ENCODE data around the gene SLC38A10.
"Not testable (repeated sequence)": the region's sequence is repeated elsewhere in the genome, so short reads cannot be mapped to it uniquely, and the experiment has no call there.

SLC38A10 gene

GRCh38 chr17:81228834-81229665 is 66.1 kb downstream of the SLC38A10 start:
- no peaks in the 10 kb centered on the region for H3K9me3 Mint-ChIP-seq
- H3K36me3 Mint-ChIP-seq (ENCODE audit: low read depth) = peaks cover 30% of the 10 kb centered on the region
- H3K27me3 Mint-ChIP-seq = no peaks in the 10 kb centered on the region
- no peak overlapping the region for H3K27ac Mint-ChIP-seq
- no peak overlapping the region for H3K4me3 Mint-ChIP-seq
- DNase-seq = no peak
- H3K4me1 Mint-ChIP-seq (ENCODE audit: low read depth) = peaks cover 6% of the 10 kb centered on the region

GRCh38 chr17:81228420-81228819 is 66.7 kb downstream of the SLC38A10 start:
- H3K4me1 Mint-ChIP-seq (ENCODE audit: low read depth) = peaks cover 12% of the 10 kb centered on the region
- H3K27ac Mint-ChIP-seq = peak overlapping the region; percentile 7
- H3K4me3 Mint-ChIP-seq = no peak overlapping the region
- H3K9me3 Mint-ChIP-seq = no peaks in the 10 kb centered on the region
- no peaks in the 10 kb centered on the region for H3K27me3 Mint-ChIP-seq
- DNase-seq = no peak
- peaks cover 30% of the 10 kb centered on the region for H3K36me3 Mint-ChIP-seq (ENCODE audit: low read depth)

DNA sequence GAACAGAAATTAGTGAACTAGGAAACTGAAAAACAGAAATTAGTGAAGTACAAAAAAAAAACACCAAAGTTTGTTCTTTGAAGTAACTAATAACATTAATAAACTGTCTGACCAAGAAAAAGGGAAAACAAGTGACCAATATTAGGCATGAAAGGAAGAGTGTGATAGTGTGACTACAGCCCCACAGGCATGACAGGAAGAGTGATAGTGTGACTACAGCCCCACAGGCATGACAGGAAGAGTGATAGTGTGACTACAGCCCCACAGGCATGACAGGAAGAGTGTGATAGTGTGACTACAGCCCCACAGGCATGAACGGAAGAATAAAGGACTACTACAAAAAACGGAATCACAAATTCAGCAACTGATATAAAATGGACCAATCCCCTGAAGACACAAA is 67.5 kb downstream of the SLC38A10 start:
- H3K4me3 Mint-ChIP-seq, H3K27me3 Mint-ChIP-seq, DNase-seq, H3K27ac Mint-ChIP-seq, H3K9me3 Mint-ChIP-seq: not testable (repeated sequence)
- Mint-ChIP-seq H3K36me3 (ENCODE audit: low read depth) (peaks cover 24% of the 10 kb centered on the region), H3K4me1 (ENCODE audit: low read depth) (peaks cover 14% of the 10 kb centered on the region)

- Mint-ChIP-seq H3K27me3 (no peaks in the 10 kb centered on the region), H3K4me3 (peak overlapping the region; percentile 70), H3K36me3 (ENCODE audit: low read depth) (peaks cover 16% of the 10 kb centered on the region), H3K4me1 (ENCODE audit: low read depth) (peaks cover 21% of the 10 kb centered on the region), H3K27ac (peak overlapping the region; percentile 83), H3K9me3 (no peaks in the 10 kb centered on the region)
- peak; percentile 52 for DNase-seq
Observed at GRCh38 chr17:81223762-81224130, 71.4 kb downstream of the SLC38A10 start.

GRCh38 chr17:81222906-81223761 is 72.0 kb downstream of the SLC38A10 start, which contains the start of gene CEP131:
Gene CEP131 (minus strand): TSS chr17:81222965. CDS start chr17:81220056, 2,909 bp downstream.
- Mint-ChIP-seq H3K4me1 (ENCODE audit: low read depth) (peaks cover 21% of the 10 kb centered on the region), H3K4me3 (peak within 1 kb of the TSS; percentile 75), H3K27me3 (no peaks in the 10 kb centered on the region), H3K27ac (peak within 1 kb of the TSS; percentile 83), H3K36me3 (ENCODE audit: low read depth) (peaks cover 16% of the 10 kb centered on the region), H3K9me3 (no peaks in the 10 kb centered on the region)
- DNase-seq = peak; percentile 100

- Mint-ChIP-seq H3K9me3 (no peaks in the 10 kb centered on the region), H3K4me3 (peak overlapping the region; percentile 75), H3K4me1 (ENCODE audit: low read depth) (peaks cover 18% of the 10 kb centered on the region), H3K36me3 (ENCODE audit: low read depth) (peaks cover 17% of the 10 kb centered on the region), H3K27ac (no peak overlapping the region), H3K27me3 (no peaks in the 10 kb centered on the region)
- DNase-seq = no peak
Observed at GRCh38 chr17:81222620-81222905, 72.5 kb downstream of the SLC38A10 start.

DNA sequence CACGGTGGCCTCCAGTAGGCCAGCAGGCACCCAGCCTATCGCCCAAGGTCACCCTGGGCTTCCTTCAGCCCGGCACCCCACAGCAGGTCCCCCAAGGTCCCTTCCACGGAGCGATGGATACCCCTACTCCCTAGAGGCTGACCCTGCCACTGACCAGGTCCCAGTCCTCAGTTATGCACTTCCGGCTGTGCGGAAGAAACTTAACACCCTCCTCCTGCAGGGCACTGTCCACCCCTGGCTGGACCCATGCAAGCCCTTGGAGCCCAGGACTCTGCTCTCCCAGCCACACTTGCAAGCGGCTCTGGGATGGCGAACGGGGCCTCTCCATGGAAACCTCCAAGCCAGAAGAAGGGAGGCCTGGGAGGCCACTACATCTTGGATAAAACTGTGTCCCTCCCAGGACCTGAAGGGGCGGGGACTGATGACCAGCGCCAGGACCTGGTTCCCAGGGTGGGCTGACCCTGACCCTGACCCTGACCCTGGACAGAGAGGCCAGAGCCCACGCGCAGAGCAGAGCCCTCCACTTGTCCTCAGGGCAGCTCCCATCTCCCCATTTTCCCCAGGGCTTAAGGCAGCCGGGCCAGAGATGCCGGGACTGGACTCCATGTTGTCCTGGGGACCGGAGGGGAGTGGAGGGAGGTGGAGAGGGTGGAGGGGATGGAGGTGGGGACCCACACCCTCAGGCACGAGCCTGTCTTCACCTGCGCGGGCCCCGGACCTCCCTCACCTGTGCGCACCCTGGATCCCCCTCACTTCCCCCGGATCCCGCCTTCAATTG is 73.1 kb downstream of the SLC38A10 start:
- Mint-ChIP-seq H3K4me3 (peak overlapping the region; percentile 75), H3K27me3 (no peaks in the 10 kb centered on the region), H3K4me1 (ENCODE audit: low read depth) (peaks cover 18% of the 10 kb centered on the region), H3K27ac (no peak overlapping the region), H3K9me3 (no peaks in the 10 kb centered on the region), H3K36me3 (ENCODE audit: low read depth) (peaks cover 22% of the 10 kb centered on the region)
- DNase-seq = no peak

DNA sequence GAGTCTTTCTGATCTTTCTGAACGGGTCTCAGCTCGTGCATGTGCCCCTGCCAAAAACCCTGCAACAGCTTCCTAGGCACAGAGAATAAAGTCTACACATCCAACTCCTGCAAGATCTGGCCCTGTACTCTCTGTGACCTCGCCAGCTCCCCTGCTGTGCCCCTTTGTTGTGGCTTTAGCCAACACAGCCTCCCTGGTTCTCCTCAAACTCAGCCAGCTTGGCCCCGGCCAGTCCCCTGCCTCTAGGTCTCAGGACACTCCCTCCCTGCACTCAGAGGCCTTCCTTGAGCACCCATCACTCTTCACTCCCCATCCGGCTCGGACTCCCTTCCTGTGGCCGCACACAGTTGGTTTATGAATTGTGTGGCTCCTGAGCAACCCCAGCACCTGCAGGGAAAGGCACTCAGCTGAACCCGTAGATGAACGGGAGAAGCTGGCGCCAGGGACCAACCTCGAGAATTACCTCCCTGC is 73.7 kb downstream of the SLC38A10 start:
- H3K27me3 Mint-ChIP-seq = no peaks in the 10 kb centered on the region
- H3K36me3 Mint-ChIP-seq (ENCODE audit: low read depth) = peaks cover 24% of the 10 kb centered on the region
- H3K27ac Mint-ChIP-seq = no peak overlapping the region
- H3K9me3 Mint-ChIP-seq = no peaks in the 10 kb centered on the region
- DNase-seq = no peak
- H3K4me1 Mint-ChIP-seq (ENCODE audit: low read depth) = peaks cover 18% of the 10 kb centered on the region
- H3K4me3 Mint-ChIP-seq = peak overlapping the region; percentile 75

DNA sequence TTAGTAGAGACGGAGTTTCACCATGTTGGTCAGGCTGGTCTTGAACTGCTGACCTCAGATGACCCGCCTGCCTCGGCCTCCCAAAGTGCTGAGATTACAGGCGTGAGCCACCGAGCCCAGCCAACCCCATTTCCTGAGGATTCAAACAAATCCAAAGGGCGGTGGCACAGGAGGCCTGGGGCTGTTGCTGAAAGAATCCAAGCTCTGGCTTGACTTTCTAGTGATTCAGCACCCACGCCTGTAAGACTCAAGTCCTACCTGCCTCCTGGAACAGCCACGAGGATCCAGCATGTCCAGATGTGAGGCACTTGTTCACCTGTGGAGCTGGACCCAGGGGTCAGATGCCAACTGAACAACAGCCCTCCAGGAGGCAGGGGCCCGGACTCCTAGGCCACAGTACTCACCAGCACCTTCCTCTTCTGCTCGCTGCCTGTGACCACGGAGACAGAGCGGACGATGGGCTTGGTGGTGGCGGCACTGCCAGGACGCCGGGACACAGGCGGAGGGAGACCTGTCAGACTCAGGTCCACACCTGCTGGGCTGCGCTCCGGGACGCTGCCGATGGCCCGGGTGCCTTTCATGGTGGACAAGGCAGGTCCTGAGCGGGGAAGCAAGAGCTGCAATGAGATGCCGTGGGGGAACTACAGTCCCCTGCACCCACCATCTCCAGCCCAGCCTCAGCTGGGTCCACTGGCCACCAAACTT is 75.5 kb downstream of the SLC38A10 start:
- H3K4me1 Mint-ChIP-seq (ENCODE audit: low read depth) = peaks cover 18% of the 10 kb centered on the region

GRCh38 chr17:81218991-81219390 is 76.1 kb downstream of the SLC38A10 start:
- Mint-ChIP-seq H3K27me3 (no peaks in the 10 kb centered on the region), H3K36me3 (ENCODE audit: low read depth) (peaks cover 24% of the 10 kb centered on the region), H3K4me1 (ENCODE audit: low read depth) (peaks cover 17% of the 10 kb centered on the region), H3K27ac (no peak overlapping the region), H3K4me3 (no peak overlapping the region), H3K9me3 (no peaks in the 10 kb centered on the region)
- DNase-seq = no peak

More for the DNA sequence above, 75.5 kb downstream of the SLC38A10 start:
- Mint-ChIP-seq H3K27ac (no peak overlapping the region), H3K27me3 (no peaks in the 10 kb centered on the region), H3K4me3 (no peak overlapping the region), H3K9me3 (no peaks in the 10 kb centered on the region), H3K36me3 (ENCODE audit: low read depth) (peaks cover 24% of the 10 kb centered on the region)
- DNase-seq = no peak

DNA sequence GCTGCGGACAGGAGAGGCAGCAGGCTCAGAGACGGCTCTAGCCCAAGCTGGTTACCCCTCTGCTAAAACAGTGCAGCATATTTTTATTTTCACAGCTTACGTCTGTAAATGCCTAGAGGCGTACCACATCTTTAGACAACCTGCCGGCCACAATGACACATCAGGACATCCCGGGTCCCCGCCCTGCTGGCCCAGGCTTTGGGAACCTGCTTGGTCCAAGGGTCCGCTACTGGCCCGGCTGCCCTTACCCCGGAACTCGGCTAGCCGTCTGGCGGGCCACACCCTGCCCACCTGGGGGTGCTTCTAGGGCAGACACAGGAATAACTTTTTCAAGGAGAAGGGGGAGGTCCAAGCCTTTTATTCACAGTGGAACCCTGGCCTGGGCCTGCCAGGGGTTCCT is 76.6 kb downstream of the SLC38A10 start:
- Mint-ChIP-seq H3K4me3 (no peak overlapping the region), H3K4me1 (ENCODE audit: low read depth) (peaks cover 11% of the 10 kb centered on the region), H3K27me3 (no peaks in the 10 kb centered on the region), H3K9me3 (no peaks in the 10 kb centered on the region), H3K27ac (no peak overlapping the region), H3K36me3 (ENCODE audit: low read depth) (peaks cover 24% of the 10 kb centered on the region)
- no peak for DNase-seq

DNA sequence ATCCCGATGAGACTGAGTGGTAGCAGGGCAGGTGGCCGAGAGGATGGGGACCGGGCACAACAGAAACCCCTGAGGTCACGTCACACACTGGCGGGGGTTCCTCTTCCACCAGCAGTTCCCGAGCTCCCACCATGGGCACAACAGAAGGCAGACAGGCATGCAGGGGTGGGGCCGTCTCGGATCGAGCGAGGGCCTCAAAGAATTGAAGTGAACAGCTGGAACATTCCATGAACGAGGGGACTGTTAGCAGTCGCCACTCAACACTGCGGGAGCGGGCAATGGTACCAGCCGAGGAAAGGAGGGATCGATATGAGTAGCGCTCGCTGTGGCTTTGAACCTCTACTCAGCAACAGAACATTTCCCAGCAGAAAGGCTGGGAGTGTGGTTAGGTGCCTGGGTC is 77.6 kb downstream of the SLC38A10 start:
- Mint-ChIP-seq H3K27me3 (no peaks in the 10 kb centered on the region), H3K9me3 (no peaks in the 10 kb centered on the region), H3K4me3 (no peak overlapping the region), H3K36me3 (ENCODE audit: low read depth) (peaks cover 24% of the 10 kb centered on the region), H3K27ac (no peak overlapping the region), H3K4me1 (ENCODE audit: low read depth) (peaks cover 9% of the 10 kb centered on the region)
- DNase-seq = no peak

- Mint-ChIP-seq H3K4me3 (no peak overlapping the region), H3K27ac (no peak overlapping the region), H3K9me3 (no peaks in the 10 kb centered on the region), H3K27me3 (no peaks in the 10 kb centered on the region), H3K36me3 (ENCODE audit: low read depth) (peaks cover 15% of the 10 kb centered on the region), H3K4me1 (ENCODE audit: low read depth) (no peaks in the 10 kb centered on the region)
- no peak for DNase-seq
Observed at GRCh38 chr17:81213978-81214377, 81.1 kb downstream of the SLC38A10 start.

- DNase-seq = no peak
- no peaks in the 10 kb centered on the region for H3K27me3 Mint-ChIP-seq
- H3K4me1 Mint-ChIP-seq (ENCODE audit: low read depth) = no peaks in the 10 kb centered on the region
- no peak overlapping the region for H3K27ac Mint-ChIP-seq
- H3K36me3 Mint-ChIP-seq (ENCODE audit: low read depth) = peaks cover 5% of the 10 kb centered on the region
- H3K4me3 Mint-ChIP-seq = no peak overlapping the region
- H3K9me3 Mint-ChIP-seq = no peaks in the 10 kb centered on the region
Observed at GRCh38 chr17:81212365-81212764, 82.7 kb downstream of the SLC38A10 start.

Measured in activated T-cell treated with anti-CD3 and anti-CD28 coated beads, Interleukin-2, amount 50 U/mL, for 24 hours (primary cell).